Panc1 (cell line): ENCODE measurements around the gene PIGW.

Source experiments
- CTCF ChIP-seq: fragments of 450-650 bp; IDR thresholded peaks from 2 replicates; pipeline ENCODE4 v1.5.1; 2017; ENCODE audit warnings: mild to moderate bottlenecking
- POLR2AphosphoS5 ChIP-seq: IDR thresholded peaks from 2 replicates; pipeline ENCODE4 v1.6.1; 2012; ENCODE audit warnings: mild to moderate bottlenecking, low read depth, low read length, moderate library complexity
- TCF7L2 ChIP-seq: IDR thresholded peaks from 2 replicates; pipeline ENCODE4 v1.6.1; 2011; ENCODE audit warnings: mild to moderate bottlenecking, low read depth, low read length, inconsistent platforms

DNA sequence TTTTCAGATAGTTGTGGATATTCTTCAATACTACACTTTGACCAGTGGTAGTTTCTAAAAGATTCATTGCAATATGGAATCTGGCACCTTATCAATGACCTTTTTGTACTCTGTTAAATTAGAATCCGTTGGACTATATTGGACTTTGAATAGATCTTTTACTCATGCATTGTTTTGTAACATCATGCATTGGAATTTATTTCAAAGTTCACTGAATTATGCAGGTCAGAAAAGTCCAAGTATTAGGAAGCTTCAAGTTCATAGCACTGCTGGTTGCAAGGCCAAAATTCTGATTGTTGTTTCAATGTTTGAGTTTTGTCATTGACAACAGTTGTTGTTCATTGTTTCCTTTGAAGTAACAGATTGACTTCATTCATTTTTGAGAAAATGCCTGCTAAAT is 49.0 kb downstream of the PIGW start:
- TF ChIP-seq CTCF, result no peak
- TF ChIP-seq POLR2AphosphoS5, result no peak
- no peak for TF ChIP-seq TCF7L2
